Measurements from ENCODE around the gene MYH11. TPM values are rescaled to one million over a fixed set of nuclear protein-coding genes. Genes with fewer than 3 reads are reported as not detected.

MYH11 gene
- total and polyA plus RNA-seq, 10 donors, result 9.6 to 135 (median 110) TPM

DNA sequence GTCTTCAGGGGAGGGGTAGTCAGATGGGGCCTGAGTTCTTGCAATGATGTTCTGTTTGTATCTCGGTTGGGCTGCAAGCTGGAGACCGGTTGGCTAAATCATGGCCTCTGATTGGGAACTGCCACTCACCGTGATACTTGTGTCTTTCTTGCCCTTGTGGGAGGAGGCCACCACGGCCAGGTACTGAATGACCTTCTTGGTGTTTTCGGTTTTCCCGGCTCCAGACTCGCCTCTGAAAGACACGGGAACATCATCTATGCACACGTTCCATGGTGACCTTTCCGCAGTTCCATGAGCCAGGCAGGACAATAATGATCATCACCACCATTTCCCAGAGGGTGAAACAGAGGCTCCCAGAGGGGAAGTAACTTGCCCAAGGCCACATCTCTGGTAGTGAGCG lies 70.3 kb downstream of the MYH11 start:
- peaks cover 0 to 32% (median 0%) of the 10 kb centered on the region in 6 donors for H3K36me3 ChIP-seq
- DNase-seq, result no peak
- H3K9me3 ChIP-seq, result no peaks in the 10 kb centered on the region
- WGBS, 5 donors, result 89 to 95% (median 91%) methylated on average over 11 of the region's 11 CpGs
- H3K27me3 ChIP-seq (replicated peaks in 1 of 7), result no peaks in the 10 kb centered on the region
- H3K4me1 ChIP-seq, result peaks cover 0 to 21% (median 0%) of the 10 kb centered on the region in 6 donors
- H3K27ac ChIP-seq, result no peak overlapping the region
- no peak overlapping the region for H3K4me3 ChIP-seq
- no peak for TF ChIP-seq POLR2AphosphoS5 (IDR thresholded peaks at IDR 0.05)
- no peak for TF ChIP-seq POLR2A (IDR thresholded peaks at IDR 0.05)
- TF ChIP-seq, protein P1, sequence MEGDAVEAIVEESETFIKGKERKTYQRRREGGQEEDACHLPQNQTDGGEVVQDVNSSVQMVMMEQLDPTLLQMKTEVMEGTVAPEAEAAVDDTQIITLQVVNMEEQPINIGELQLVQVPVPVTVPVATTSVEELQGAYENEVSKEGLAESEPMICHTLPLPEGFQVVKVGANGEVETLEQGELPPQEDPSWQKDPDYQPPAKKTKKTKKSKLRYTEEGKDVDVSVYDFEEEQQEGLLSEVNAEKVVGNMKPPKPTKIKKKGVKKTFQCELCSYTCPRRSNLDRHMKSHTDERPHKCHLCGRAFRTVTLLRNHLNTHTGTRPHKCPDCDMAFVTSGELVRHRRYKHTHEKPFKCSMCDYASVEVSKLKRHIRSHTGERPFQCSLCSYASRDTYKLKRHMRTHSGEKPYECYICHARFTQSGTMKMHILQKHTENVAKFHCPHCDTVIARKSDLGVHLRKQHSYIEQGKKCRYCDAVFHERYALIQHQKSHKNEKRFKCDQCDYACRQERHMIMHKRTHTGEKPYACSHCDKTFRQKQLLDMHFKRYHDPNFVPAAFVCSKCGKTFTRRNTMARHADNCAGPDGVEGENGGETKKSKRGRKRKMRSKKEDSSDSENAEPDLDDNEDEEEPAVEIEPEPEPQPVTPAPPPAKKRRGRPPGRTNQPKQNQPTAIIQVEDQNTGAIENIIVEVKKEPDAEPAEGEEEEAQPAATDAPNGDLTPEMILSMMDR (IDR thresholded peaks at IDR 0.05 in 8 of 11, conservative IDR thresholded peaks at IDR 0.05 in 3 of 11), result no peak
- intact Hi-C loops (cut with DNase I; ENCODE audit: low total_unique reads), result no loop called here

DNA sequence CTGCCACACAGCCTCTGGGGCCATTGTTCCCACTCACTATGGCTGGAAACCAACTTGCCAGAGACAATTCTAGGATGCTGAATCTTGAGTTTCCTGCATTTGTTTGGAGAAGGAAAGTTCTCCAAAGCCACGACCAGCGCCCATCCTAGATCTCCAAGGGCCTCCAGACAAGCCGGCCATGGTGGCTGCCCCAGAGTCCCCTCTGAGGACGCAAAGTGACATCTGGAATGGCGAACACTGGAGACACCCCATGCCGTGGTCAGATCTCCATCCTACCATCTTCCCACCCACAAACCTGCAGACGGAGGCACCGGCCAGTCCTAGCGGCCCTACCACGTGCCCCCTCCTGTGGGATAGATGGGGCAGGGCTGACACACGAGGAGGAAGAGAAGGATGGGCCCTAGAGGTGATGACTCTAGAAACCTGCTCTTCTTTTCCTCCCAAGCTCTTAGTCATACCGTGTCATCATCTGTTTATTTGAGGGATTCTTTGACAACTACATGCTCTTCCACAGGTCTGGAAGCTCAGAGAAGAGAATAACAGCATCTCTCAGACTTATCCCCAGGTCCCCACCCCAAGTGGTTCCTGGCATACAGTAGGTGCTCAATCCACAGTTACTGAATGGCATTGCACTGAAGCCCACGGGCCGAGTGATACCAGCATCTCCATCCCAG lies 71.3 kb downstream of the MYH11 start:
- H3K9me3 ChIP-seq, result no peaks in the 10 kb centered on the region
- H3K36me3 ChIP-seq, result peaks cover 0 to 34% (median 0%) of the 10 kb centered on the region in 6 donors
- H3K4me1 ChIP-seq, result peaks cover 0 to 21% (median 0%) of the 10 kb centered on the region in 6 donors
- intact Hi-C loops (cut with DNase I; ENCODE audit: low total_unique reads), result no loop called here
- WGBS, 5 donors, result 74 to 88% (median 83%) methylated on average over 12 to 14 of the region's 14 CpGs
- TF ChIP-seq, protein P1 (IDR thresholded peaks at IDR 0.05 in 8 of 11, conservative IDR thresholded peaks at IDR 0.05 in 3 of 11), result no peak
- TF ChIP-seq POLR2AphosphoS5 (IDR thresholded peaks at IDR 0.05) (peak in 1 of 3 donors; percentile 16), POLR2A (IDR thresholded peaks at IDR 0.05) (no peak)
- no peaks in the 10 kb centered on the region for H3K27me3 ChIP-seq (replicated peaks in 1 of 7)
- DNase-seq, result no peak
- no peak overlapping the region for H3K27ac ChIP-seq
- H3K4me3 ChIP-seq, result no peak overlapping the region

DNA sequence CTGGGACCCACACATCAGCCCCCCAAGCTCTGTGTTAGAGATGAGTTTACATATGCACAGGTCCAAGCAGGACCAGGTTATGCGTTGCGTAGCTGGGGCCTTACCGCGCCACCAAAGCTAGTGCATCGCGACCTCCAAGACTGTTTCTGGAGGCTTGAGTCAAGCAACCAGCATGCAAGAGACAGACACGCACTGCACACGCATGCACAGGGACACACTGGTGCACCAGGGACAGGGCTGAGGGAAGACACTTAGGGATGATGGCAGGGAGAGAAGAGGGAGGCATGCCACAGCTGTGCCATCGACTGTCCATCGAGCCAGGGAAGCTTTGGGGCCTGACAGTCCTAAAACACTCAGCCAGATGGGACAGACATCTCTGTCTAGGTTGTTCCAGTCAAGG lies 72.8 kb downstream of the MYH11 start:
- Histone ChIP-seq H3K4me1 (peaks cover 0 to 7% (median 0%) of the 10 kb centered on the region in 6 donors), H3K36me3 (peaks cover 0 to 34% (median 0%) of the 10 kb centered on the region in 6 donors), H3K27ac (no peak overlapping the region), H3K4me3 (no peak overlapping the region), H3K9me3 (no peaks in the 10 kb centered on the region), H3K27me3 (replicated peaks in 1 of 7) (no peaks in the 10 kb centered on the region)
- intact Hi-C loops (cut with DNase I; ENCODE audit: low total_unique reads), result no loop called here
- WGBS, 5 donors, result 94 to 99% (median 98%) methylated on average over 7 to 10 of the region's 10 CpGs
- peak; percentile 35 for DNase-seq
- TF ChIP-seq POLR2AphosphoS5 (IDR thresholded peaks at IDR 0.05), result no peak
- TF ChIP-seq, protein P1 (IDR thresholded peaks at IDR 0.05 in 8 of 11, conservative IDR thresholded peaks at IDR 0.05 in 3 of 11), result no peak
- no peak for TF ChIP-seq POLR2A (IDR thresholded peaks at IDR 0.05)

DNA sequence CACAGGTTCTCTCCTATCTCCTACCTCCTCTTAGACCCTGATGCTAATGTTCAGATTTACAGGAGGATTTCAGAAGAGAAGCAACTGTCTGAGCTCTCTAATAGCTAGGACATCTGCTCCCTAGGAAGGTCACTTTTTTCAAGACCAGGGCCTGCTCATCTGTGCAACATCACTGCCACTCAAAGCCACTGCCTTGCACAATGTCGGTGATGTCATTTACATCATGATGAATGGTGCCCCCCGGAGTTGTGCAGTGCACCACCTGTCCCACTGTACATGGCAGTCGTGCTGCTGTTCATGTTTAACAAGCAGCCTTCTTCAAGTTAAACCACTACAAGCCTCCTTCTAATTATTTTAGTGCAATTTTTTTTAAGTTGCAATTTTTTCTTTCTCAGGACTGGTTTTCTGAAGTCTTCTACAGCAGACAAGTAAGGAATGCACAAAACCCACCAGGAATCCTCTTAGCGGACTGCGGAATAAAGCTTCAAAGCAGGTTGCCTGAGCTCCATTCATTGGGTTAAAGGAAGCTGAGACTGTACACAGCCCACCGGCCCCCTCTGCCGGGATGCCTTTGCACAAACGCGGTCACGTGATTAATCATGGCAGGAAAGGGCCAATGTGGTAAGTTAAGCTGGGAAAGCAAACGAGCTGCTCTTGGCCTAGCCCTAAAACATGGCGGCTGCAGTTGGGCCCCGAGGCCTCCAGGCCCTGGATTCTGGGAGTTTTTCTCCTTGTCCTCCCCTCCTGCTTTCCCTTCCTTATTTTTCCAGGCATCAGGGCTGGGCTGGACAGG lies 74.1 kb downstream of the MYH11 start:
- Histone ChIP-seq H3K9me3 (no peaks in the 10 kb centered on the region), H3K4me1 (no peaks in the 10 kb centered on the region), H3K27me3 (replicated peaks in 1 of 7) (no peaks in the 10 kb centered on the region), H3K4me3 (no peak overlapping the region), H3K27ac (no peak overlapping the region), H3K36me3 (peaks cover 0 to 34% (median 0%) of the 10 kb centered on the region in 6 donors)
- WGBS, 5 donors, result 61 to 72% (median 62%) methylated on average over 13 of the region's 13 CpGs
- TF ChIP-seq POLR2AphosphoS5 (IDR thresholded peaks at IDR 0.05), result no peak
- TF ChIP-seq, protein P1 (IDR thresholded peaks at IDR 0.05 in 8 of 11, conservative IDR thresholded peaks at IDR 0.05 in 3 of 11), result no peak
- no peak for TF ChIP-seq POLR2A (IDR thresholded peaks at IDR 0.05)
- DNase-seq, result peak; percentile 36
- intact Hi-C loops (cut with DNase I; ENCODE audit: low total_unique reads), result no loop called here

All from spleen (tissue), 11 donors.